ENCODE results near the gene ZC3H7A. TPM values are rescaled to one million over a fixed set of nuclear protein-coding genes. Genes with fewer than 3 reads are reported as not detected.
"Not testable (repeated sequence)": the region's sequence is repeated elsewhere in the genome, so short reads cannot be mapped to it uniquely, and the experiment has no call there.

ZC3H7A gene
- total and polyA plus RNA-seq, 8 donors = 16.1 to 110 (median 53.4) TPM

DNA sequence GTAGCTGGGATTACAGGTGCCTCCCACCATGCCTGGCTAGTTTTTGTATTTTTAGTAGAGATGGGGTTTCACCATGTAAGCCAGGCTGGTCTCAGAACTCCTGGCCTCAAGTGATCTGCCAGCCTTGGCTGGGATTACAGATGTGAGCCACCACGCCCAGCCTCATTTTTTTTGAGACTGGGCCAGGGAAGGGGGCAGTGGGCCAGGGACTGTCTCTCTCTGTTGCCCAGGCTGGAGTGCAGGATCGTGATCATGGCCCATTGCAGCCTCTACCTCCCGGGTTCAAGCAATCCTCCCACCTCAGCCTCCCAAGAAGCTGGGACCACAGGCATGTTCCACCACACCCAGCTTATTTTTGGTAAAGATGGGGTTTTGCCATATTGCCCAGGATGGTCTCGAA, 38.3 kb upstream of the ZC3H7A start:
- DNase-seq = no peak
- Histone ChIP-seq H3K27me3 (no peaks in the 10 kb centered on the region), H3K4me3 (no peak overlapping the region), H3K9me3 (no peaks in the 10 kb centered on the region), H3K27ac (no peak overlapping the region), H3K4me1 (no peaks in the 10 kb centered on the region), H3K36me3 (peaks cover 34 to 50% (median 46%) of the 10 kb centered on the region in 4 donors)
- intact Hi-C loops (cut with DNase I; ENCODE audit: low total_unique reads) = no loop called here
- 76 to 97% (median 89%) methylated on average over 4 of the region's 4 CpGs for WGBS, 5 donors
- TF ChIP-seq EP300 (IDR thresholded peaks at IDR 0.05) = no peak

DNA sequence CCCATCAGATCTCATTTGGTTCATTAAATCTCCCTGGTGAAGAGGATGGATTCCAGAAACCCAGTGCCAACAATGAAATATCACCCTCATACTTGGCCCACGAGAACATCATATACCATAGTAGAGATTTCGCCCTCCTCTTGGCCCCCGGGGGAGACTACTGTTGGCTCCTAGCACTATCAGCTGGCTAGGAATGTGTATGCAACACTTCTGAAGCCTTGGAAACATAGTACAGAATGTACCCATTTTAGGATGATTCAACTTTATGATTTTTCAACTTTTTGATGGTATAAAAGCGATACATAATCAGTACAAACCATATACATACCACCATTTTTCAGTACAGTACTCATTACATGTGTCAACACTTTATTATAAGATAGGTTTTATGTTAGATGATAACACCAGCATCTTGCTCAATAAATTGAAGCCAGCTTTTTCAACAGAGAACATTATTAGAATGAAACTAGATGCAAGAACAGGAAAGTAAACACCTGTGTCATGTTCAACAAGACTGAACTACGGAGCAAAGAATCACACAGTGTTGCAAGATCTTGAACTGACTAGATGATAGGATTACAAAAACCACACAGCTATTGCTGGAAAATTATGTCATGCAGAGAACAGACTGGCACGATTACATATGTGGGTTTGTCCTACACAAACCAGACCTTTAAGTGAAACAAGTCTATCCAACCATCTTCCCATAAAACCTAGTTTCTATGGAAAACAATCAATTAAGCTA, 37.1 kb upstream of the ZC3H7A start:
- TF ChIP-seq, protein P1, sequence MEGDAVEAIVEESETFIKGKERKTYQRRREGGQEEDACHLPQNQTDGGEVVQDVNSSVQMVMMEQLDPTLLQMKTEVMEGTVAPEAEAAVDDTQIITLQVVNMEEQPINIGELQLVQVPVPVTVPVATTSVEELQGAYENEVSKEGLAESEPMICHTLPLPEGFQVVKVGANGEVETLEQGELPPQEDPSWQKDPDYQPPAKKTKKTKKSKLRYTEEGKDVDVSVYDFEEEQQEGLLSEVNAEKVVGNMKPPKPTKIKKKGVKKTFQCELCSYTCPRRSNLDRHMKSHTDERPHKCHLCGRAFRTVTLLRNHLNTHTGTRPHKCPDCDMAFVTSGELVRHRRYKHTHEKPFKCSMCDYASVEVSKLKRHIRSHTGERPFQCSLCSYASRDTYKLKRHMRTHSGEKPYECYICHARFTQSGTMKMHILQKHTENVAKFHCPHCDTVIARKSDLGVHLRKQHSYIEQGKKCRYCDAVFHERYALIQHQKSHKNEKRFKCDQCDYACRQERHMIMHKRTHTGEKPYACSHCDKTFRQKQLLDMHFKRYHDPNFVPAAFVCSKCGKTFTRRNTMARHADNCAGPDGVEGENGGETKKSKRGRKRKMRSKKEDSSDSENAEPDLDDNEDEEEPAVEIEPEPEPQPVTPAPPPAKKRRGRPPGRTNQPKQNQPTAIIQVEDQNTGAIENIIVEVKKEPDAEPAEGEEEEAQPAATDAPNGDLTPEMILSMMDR (IDR thresholded peaks at IDR 0.05) = no peak
- TF ChIP-seq POLR2A (IDR thresholded peaks at IDR 0.05) (no peak), POLR2AphosphoS5 (IDR thresholded peaks at IDR 0.05) (no peak), EP300 (IDR thresholded peaks at IDR 0.05) (no peak)
- no peak for DNase-seq
- Histone ChIP-seq H3K27ac (no peak overlapping the region), H3K36me3 (peaks cover 30 to 38% (median 35%) of the 10 kb centered on the region in 4 donors), H3K27me3 (no peaks in the 10 kb centered on the region), H3K4me1 (no peaks in the 10 kb centered on the region), H3K4me3 (no peak overlapping the region), H3K9me3 (no peaks in the 10 kb centered on the region)
- WGBS, 5 donors = 68 to 81% (median 75%) methylated on average over 6 of the region's 6 CpGs
- intact Hi-C loops (cut with DNase I; ENCODE audit: low total_unique reads) = no loop called here

DNA sequence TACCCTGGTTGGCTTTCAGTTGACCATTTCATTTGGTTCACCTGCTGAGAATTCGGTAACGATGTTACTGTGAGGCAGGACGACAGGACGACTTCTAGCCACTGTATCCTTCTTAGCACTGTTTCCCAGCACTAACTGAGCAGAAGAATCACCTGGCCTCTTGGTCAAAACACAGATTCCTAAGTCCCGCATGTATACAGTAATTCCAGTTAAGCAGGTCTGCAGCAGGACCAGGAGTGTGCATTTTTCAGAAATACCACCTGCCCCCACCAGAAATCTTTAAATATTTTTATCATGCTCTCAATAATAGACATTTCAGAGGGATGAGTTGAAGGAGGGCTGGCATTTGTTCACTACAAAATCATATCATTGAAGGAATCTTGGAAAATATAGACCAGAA, 31.6 kb upstream of the ZC3H7A start:
- no peaks in the 10 kb centered on the region for H3K36me3 ChIP-seq
- no peak overlapping the region for H3K4me3 ChIP-seq
- WGBS, 5 donors = 68 to 81% (median 75%) methylated on average over 5 of the region's 5 CpGs
- TF ChIP-seq EP300 (IDR thresholded peaks at IDR 0.05) = no peak
- no peak for TF ChIP-seq POLR2A (IDR thresholded peaks at IDR 0.05)
- TF ChIP-seq, protein P1 (IDR thresholded peaks at IDR 0.05) = no peak
- no peak for TF ChIP-seq POLR2AphosphoS5 (IDR thresholded peaks at IDR 0.05)
- no peak overlapping the region for H3K27ac ChIP-seq
- no peaks in the 10 kb centered on the region for H3K9me3 ChIP-seq
- DNase-seq = no peak
- intact Hi-C loops (cut with DNase I; ENCODE audit: low total_unique reads) = no loop called here
- peaks cover 0 to 13% (median 7%) of the 10 kb centered on the region in 4 donors for H3K4me1 ChIP-seq
- H3K27me3 ChIP-seq = no peaks in the 10 kb centered on the region

DNA sequence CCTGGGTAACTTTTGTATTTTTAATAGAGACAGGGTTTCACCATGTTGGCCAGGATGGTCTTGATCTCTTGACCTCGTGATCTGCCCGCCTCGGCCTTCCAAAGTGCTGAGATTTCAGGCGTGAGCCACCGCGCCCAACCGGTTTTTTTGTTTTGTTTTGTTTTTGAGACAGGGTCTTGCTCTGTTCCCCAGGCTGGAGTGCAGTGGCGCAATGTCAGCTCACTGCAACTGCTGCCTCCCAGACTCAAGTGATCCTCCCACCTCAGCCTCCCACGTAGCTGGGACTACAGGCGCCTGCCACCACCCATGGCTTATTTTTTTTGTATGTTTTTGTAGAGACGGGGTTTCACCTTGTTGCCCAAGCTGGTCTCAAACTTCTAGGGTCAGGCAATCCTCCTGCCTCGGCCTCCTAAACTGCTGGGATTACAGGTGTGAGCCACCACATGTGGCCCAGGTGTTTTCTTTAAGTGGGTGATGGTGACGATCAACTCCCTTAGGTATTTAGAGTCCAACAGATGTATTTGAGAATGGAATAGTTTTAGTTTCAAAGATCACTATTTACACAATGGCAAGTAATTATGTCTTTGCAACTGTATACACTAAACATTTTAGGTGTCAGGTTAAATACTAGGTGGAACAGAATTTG, 28.6 kb upstream of the ZC3H7A start:
- H3K36me3 ChIP-seq; H3K27ac ChIP-seq; H3K27me3 ChIP-seq; DNase-seq; H3K9me3 ChIP-seq; H3K4me3 ChIP-seq; intact Hi-C loops (cut with DNase I; ENCODE audit: low total_unique reads): not testable (repeated sequence)
- peaks cover 0 to 15% (median 7%) of the 10 kb centered on the region in 4 donors for H3K4me1 ChIP-seq
- 90 to 95% (median 90%) methylated on average over 13 of the region's 13 CpGs for WGBS, 5 donors

DNA sequence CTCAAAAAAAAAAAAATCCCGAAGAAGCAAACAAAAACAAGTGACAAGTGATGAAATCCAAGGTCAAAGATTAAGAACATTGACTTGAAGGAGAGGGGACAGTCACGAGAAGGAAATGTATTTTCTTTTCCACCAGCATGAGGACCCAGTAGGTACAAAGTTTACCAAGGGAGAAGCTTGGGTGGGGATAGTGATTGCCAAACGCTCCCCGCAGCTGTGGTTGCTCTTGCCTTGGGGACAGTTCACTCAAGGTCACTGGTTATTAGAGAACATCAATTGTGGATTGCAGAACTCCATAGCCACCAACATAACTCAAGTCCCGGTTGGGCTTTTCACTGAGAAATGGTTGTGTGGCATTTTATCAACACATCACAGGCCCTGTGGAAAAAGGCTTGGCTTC, 27.3 kb upstream of the ZC3H7A start:
- Histone ChIP-seq H3K27me3 (no peaks in the 10 kb centered on the region), H3K4me3 (no peak overlapping the region), H3K27ac (no peak overlapping the region), H3K4me1 (peaks cover 0 to 15% (median 7%) of the 10 kb centered on the region in 4 donors), H3K9me3 (no peaks in the 10 kb centered on the region), H3K36me3 (no peaks in the 10 kb centered on the region)
- DNase-seq = peak; percentile 30 to 61
- TF ChIP-seq POLR2AphosphoS5 (IDR thresholded peaks at IDR 0.05) = peak in 1 of 3 donors; percentile 22
- TF ChIP-seq EP300 (IDR thresholded peaks at IDR 0.05) = no peak
- intact Hi-C loops (cut with DNase I; ENCODE audit: low total_unique reads) = no loop called here
- WGBS, 5 donors = 21 to 28% (median 24%) methylated on average over 5 of the region's 5 CpGs

DNA sequence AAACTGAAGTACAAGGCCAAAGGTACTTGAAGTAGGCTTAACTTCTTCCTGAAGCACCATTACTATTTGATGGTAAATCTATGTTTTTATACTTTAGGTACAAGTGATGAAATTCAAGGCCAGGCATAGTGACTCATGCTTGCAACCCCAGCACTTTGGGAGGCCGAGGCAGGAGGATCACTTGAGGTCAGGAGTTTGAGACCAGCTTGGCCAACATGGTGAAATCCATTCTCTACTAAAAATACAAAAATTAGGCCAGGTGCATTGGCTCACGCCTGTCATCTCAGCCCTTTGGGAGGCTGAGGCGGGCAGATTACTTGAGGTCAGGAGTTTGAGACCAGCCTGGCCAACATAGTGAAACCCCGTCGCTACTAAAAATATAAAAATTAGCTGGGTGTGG, 26.6 kb upstream of the ZC3H7A start:
- H3K9me3 ChIP-seq; DNase-seq; H3K27ac ChIP-seq; H3K27me3 ChIP-seq; H3K4me3 ChIP-seq; intact Hi-C loops (cut with DNase I; ENCODE audit: low total_unique reads); H3K36me3 ChIP-seq: not testable (repeated sequence)
- 93 to 98% (median 94%) methylated on average over 5 of the region's 5 CpGs for WGBS, 5 donors
- peaks cover 0 to 15% (median 7%) of the 10 kb centered on the region in 4 donors for H3K4me1 ChIP-seq

Data from stomach (tissue), 9 donors.